Peyer's patch (tissue), 4 donors: Measurements from ENCODE around the gene DRC3. TPM values are rescaled to one million over a fixed set of nuclear protein-coding genes. Genes with fewer than 3 reads are reported as not detected.

Source experiments
- DNase-seq, 3 donors: peaks; one replicate each; pipeline ENCODE4 v3.0.0-alpha.2; 2017 to 2019
- H3K27ac ChIP-seq, 4 donors: fragments of 200-600 bp; sonication (generic); one replicate each; pipeline ENCODE4 v1.5.1; 2016 to 2019
- H3K27me3 ChIP-seq, 2 donors: fragments of 200-600 bp; sonication (generic); one replicate each; pipeline ENCODE4 v1.5.1; 2019
- H3K36me3 ChIP-seq, 3 donors: fragments of 200-600 bp; sonication (generic); one replicate each; pipeline ENCODE4 v1.5.1; 2016 to 2019
- H3K4me1 ChIP-seq, 4 donors: fragments of 200-600 bp; sonication (generic); one replicate each; pipeline ENCODE4 v1.5.1; 2016 to 2019
- H3K4me3 ChIP-seq, 4 donors: fragments of 200-600 bp; sonication (generic); 1 replicate in 3 of 4; 2 replicates in 1 of 4; pipeline ENCODE4 v1.5.1; 2016 to 2019; ENCODE audit warnings: mild to moderate bottlenecking in 1 of 4
- H3K9me3 ChIP-seq, 4 donors: fragments of 200-600 bp; sonication (generic); one replicate each; pipeline ENCODE4 v1.5.1; 2016 to 2019; ENCODE audit warnings: mild to moderate bottlenecking in 1 of 4
- CTCF ChIP-seq, 6 experiments: fragments of 450-650 bp in 4 of 6; fragments of 200-600 bp in 2 of 6; sonication (generic) in 1 of 6; IDR thresholded peaks; one replicate each; pipeline ENCODE4 v1.5.1; 2017 to 2019; ENCODE audit warnings: antibody characterized with exemption in 6 of 6, mild to moderate bottlenecking in 3 of 6, moderate library complexity in 1 of 6
- POLR2A ChIP-seq, 2 donors: fragments of 450-650 bp; IDR thresholded peaks; one replicate each; pipeline ENCODE4 v1.5.1; 2017; ENCODE audit warnings: antibody characterized with exemption in 2 of 2, mild to moderate bottlenecking in 2 of 2, moderate library complexity in 2 of 2
- total RNA-seq, 4 donors: library from RNA; depleted of rRNA; stranded (reverse); fragments of >200 nt; gene quantifications; one replicate each; pipeline ENCODE4 v1.1.0, GENCODE V29; 2016

Gene DRC3
- total RNA-seq, 4 donors from 2014 or later = 0.57 to 6.3 (median 5.8) TPM; not detected in 1

- Histone ChIP-seq H3K27ac (no peak overlapping the region), H3K36me3 (peaks cover 0 to 11% (median 0%) of the 10 kb centered on the region in 3 donors), H3K9me3 (no peaks in the 10 kb centered on the region), H3K27me3 (no peaks in the 10 kb centered on the region), H3K4me1 (peaks cover 0 to 11% (median 0%) of the 10 kb centered on the region in 4 donors), H3K4me3 (no peak overlapping the region)
- no peak for DNase-seq
- no peak for TF ChIP-seq POLR2A (IDR thresholded peaks at IDR 0.05)
- no peak for TF ChIP-seq CTCF (IDR thresholded peaks at IDR 0.05)
Observed at GRCh38 chr17:18045691-18046350, 73.2 kb downstream of the DRC3 start.

GRCh38 chr17:18055597-18055996 lies 82.9 kb downstream of the DRC3 start:
- Histone ChIP-seq H3K27ac (no peak overlapping the region), H3K27me3 (no peaks in the 10 kb centered on the region), H3K4me3 (no peak overlapping the region), H3K36me3 (peaks cover 0 to 49% (median 0%) of the 10 kb centered on the region in 3 donors), H3K9me3 (no peaks in the 10 kb centered on the region), H3K4me1 (no peaks in the 10 kb centered on the region)
- TF ChIP-seq POLR2A (IDR thresholded peaks at IDR 0.05) (no peak), CTCF (IDR thresholded peaks at IDR 0.05) (no peak)
- DNase-seq = no peak

- Histone ChIP-seq H3K4me3 (no peak overlapping the region), H3K36me3 (peaks cover 0 to 55% (median 0%) of the 10 kb centered on the region in 3 donors)
- no peak for TF ChIP-seq CTCF (IDR thresholded peaks at IDR 0.05)
- no peak for TF ChIP-seq POLR2A (IDR thresholded peaks at IDR 0.05)
Observed at GRCh38 chr17:18056214-18056613, 83.6 kb downstream of the DRC3 start.

GRCh38 chr17:18059283-18059682 lies 86.6 kb downstream of the DRC3 start:
- Histone ChIP-seq H3K27ac (no peak overlapping the region), H3K4me3 (no peak overlapping the region), H3K9me3 (no peaks in the 10 kb centered on the region), H3K27me3 (no peaks in the 10 kb centered on the region), H3K36me3 (peaks cover 0 to 75% (median 0%) of the 10 kb centered on the region in 3 donors), H3K4me1 (no peaks in the 10 kb centered on the region)
- no peak for DNase-seq
- TF ChIP-seq CTCF (IDR thresholded peaks at IDR 0.05) (no peak), POLR2A (IDR thresholded peaks at IDR 0.05) (no peak)

More at GRCh38 chr17:18056214-18056613, 83.6 kb downstream of the DRC3 start:
- Histone ChIP-seq H3K9me3 (no peaks in the 10 kb centered on the region), H3K27ac (no peak overlapping the region), H3K4me1 (no peaks in the 10 kb centered on the region), H3K27me3 (no peaks in the 10 kb centered on the region)
- DNase-seq = no peak

- no peak for TF ChIP-seq POLR2A (IDR thresholded peaks at IDR 0.05)
- no peak for TF ChIP-seq CTCF (IDR thresholded peaks at IDR 0.05)
- Histone ChIP-seq H3K27me3 (no peaks in the 10 kb centered on the region), H3K36me3 (peaks cover 0 to 51% (median 0%) of the 10 kb centered on the region in 3 donors), H3K4me1 (no peaks in the 10 kb centered on the region), H3K27ac (no peak overlapping the region), H3K4me3 (no peak overlapping the region), H3K9me3 (no peaks in the 10 kb centered on the region)
- no peak for DNase-seq
Observed at GRCh38 chr17:18064053-18064452, 91.4 kb downstream of the DRC3 start.
